B cell (primary cell): ENCODE results near the gene DHX34.

ENCODE experiments used
- EZH2 ChIP-seq: IDR thresholded peaks from 2 replicates; pipeline ENCODE4 v1.6.1; 2012; ENCODE audit warnings: borderline replicate concordance, low read depth, mild to moderate bottlenecking, moderate library complexity, low read length; ENCODE audit not compliant: insufficient read depth, poor library complexity, severe bottlenecking
- TF ChIP-seq, protein P1 (sequence below): fragments of 200-600 bp; IDR thresholded peaks from one replicate; pipeline ENCODE4 v1.8.0; 2022; ENCODE audit warnings: antibody characterized with exemption, mild to moderate bottlenecking

DNA sequence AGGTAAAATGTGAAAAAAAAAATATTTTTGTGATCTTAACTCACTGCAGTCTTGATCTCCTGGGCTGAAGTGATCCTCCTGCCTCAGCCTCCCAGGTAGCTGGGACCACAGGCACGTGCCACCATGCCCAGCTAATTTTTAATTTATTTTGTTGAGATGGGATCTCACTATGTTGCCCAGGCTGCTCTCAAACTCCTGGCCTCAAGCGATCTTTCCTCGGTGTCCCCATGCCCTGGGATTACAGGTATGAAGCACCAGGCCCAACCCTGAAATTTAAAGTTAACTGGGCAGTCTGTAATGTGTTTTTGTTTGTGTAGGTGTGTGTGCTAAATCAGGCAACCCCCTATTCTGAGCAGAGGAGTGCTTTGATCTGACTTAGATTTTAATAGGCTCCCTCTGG lies 42.8 kb upstream of the DHX34 start:
- TF ChIP-seq EZH2, result no peak
- TF ChIP-seq, protein P1, sequence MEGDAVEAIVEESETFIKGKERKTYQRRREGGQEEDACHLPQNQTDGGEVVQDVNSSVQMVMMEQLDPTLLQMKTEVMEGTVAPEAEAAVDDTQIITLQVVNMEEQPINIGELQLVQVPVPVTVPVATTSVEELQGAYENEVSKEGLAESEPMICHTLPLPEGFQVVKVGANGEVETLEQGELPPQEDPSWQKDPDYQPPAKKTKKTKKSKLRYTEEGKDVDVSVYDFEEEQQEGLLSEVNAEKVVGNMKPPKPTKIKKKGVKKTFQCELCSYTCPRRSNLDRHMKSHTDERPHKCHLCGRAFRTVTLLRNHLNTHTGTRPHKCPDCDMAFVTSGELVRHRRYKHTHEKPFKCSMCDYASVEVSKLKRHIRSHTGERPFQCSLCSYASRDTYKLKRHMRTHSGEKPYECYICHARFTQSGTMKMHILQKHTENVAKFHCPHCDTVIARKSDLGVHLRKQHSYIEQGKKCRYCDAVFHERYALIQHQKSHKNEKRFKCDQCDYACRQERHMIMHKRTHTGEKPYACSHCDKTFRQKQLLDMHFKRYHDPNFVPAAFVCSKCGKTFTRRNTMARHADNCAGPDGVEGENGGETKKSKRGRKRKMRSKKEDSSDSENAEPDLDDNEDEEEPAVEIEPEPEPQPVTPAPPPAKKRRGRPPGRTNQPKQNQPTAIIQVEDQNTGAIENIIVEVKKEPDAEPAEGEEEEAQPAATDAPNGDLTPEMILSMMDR, result no peak
